HepG2 (cell line): ENCODE measurements around the gene IZUMO4. TPM values are rescaled to one million over a fixed set of nuclear protein-coding genes. Genes with fewer than 3 reads are reported as not detected.

ENCODE experiments used
- ASH2L ChIP-seq: fragments of 300-600, 200-600 bp; sonication (generic); IDR thresholded peaks from 2 replicates; pipeline ENCODE4 v1.7.0; 2017; ENCODE audit warnings: low read depth, mild to moderate bottlenecking, moderate library complexity, mixed read lengths, low read length; ENCODE audit not compliant: insufficient read length
- ATRX ChIP-seq: sonication (generic); formaldehyde crosslinking; IDR thresholded peaks from 2 replicates; pipeline ENCODE4 v1.4.0; 2020; ENCODE audit warnings: missing genetic modification reagents, borderline replicate concordance
- MBD4 ChIP-seq: IDR thresholded peaks from 2 replicates; pipeline ENCODE4 v1.6.1; 2012; ENCODE audit warnings: low read length, inconsistent platforms, borderline replicate concordance
- NBN ChIP-seq: fragments of 450-650 bp; conservative IDR thresholded peaks from 2 replicates; pipeline ENCODE4 v1.6.1; 2017
- PAWR ChIP-seq: sonication (generic); formaldehyde crosslinking; IDR thresholded peaks from 2 replicates; pipeline ENCODE4 v1.4.0; 2020; ENCODE audit warnings: missing genetic modification reagents, mild to moderate bottlenecking, borderline replicate concordance
- PAX8 ChIP-seq: sonication (generic); formaldehyde crosslinking; IDR thresholded peaks from 2 replicates; pipeline ENCODE4 v1.8.0; 2022; ENCODE audit warnings: mild to moderate bottlenecking, missing genetic modification reagents, borderline replicate concordance
- SIX1 ChIP-seq: sonication (generic); formaldehyde crosslinking; IDR thresholded peaks from 2 replicates; pipeline ENCODE4 v1.4.0; 2020; ENCODE audit warnings: missing genetic modification reagents, borderline replicate concordance
- ZNF3 ChIP-seq: IDR thresholded peaks from 2 replicates; pipeline ENCODE4 v1.7.0; 2017; ENCODE audit warnings: inconsistent platforms
- ZNF343 ChIP-seq: sonication (generic); formaldehyde crosslinking; IDR thresholded peaks from 2 replicates; pipeline ENCODE4 v1.4.0; 2020; ENCODE audit warnings: mild to moderate bottlenecking, missing genetic modification reagents
- ZNF530 ChIP-seq: sonication (generic); formaldehyde crosslinking; IDR thresholded peaks from 2 replicates; pipeline ENCODE4 v1.5.0; 2020; ENCODE audit warnings: low read depth, mild to moderate bottlenecking, missing genetic modification reagents
- polyA plus RNA-seq, 8 experiments: library from polyadenylated mRNA; depleted of rRNA in 3 of 8; stranded (reverse) in 7 of 8; unstranded in 1 of 8; fragments of >200 nt; fragmentation: Illumina TruSeq in 4 of 8; extraction: Trizol in 4 of 8; gene quantifications; 2 replicates each; pipeline versions ENCODE4 v1.2.1 to v1.2.3, GENCODE V29; 2011 to 2016; ENCODE audit warnings: low read depth in 4 of 8, missing spikeins in 1 of 8, mixed read lengths in 1 of 8; ENCODE audit not compliant: insufficient read depth in 1 of 8
- total RNA-seq, 5 experiments: library from RNA; depleted of rRNA; stranded (reverse); fragments of >200 nt; fragmentation: Illumina TruSeq; extraction: Trizol; gene quantifications; 2 replicates each; pipeline ENCODE4 v1.2.3, GENCODE V29; 2016; ENCODE audit warnings: low read depth in 1 of 5
- TF ChIP-seq, protein P1 (sequence below): sonication (generic); formaldehyde crosslinking; IDR thresholded peaks from 2 replicates; pipeline ENCODE4 v1.4.0; 2020; ENCODE audit warnings: mild to moderate bottlenecking, missing genetic modification reagents
- TF ChIP-seq, protein P2 (sequence below), 2 experiments: sonication (generic) in 1 of 2; formaldehyde crosslinking in 1 of 2; IDR thresholded peaks; 2 replicates each; pipeline versions ENCODE4 v1.6.1 to v1.9.0; 2014 to 2022; ENCODE audit warnings: antibody characterized with exemption in 1 of 2, borderline replicate concordance in 1 of 2, inconsistent platforms in 1 of 2, low read depth in 1 of 2, missing genetic modification reagents in 1 of 2
- TF ChIP-seq, protein P3 (sequence below): sonication (generic); formaldehyde crosslinking; IDR thresholded peaks from 2 replicates; pipeline ENCODE4 v1.4.0; 2020; ENCODE audit warnings: missing genetic modification reagents

The IZUMO4 gene
- total and polyA plus RNA-seq, 2 of the 13 experiments (the other 11 are each of a cell fraction or from before 2014, with no cell fraction given): 0.77 to 3.9 TPM

DNA sequence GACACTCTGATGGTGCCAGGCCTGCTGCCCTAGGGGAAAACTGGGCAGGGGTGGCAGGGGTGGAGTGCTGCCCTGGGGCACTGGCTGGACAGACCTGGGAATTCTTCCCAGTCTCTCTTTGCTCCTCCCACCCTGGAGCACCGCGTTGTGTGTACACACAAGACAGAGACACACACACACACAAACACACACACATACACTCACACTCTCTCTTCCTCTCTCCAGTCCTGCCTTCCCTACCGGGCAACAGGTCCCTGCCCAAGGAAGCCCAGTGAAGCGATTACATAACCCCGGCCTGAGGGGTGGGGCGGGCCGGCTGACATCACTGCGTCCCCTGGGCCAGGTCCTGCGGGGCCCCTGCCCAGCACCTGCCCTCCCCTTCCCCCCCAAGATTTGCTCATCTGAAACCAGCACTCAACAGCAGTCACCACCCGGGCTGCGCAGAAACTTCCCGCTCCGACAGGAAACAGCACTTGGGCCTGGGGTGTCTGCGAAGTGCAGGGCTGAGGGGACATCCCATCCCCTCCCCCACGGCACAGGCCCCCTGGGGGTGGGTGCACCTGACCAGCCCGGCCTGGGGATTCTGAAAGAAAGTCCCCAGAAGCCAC lies 46.9 kb upstream of the IZUMO4 start (continued):
- TF ChIP-seq, protein P1, sequence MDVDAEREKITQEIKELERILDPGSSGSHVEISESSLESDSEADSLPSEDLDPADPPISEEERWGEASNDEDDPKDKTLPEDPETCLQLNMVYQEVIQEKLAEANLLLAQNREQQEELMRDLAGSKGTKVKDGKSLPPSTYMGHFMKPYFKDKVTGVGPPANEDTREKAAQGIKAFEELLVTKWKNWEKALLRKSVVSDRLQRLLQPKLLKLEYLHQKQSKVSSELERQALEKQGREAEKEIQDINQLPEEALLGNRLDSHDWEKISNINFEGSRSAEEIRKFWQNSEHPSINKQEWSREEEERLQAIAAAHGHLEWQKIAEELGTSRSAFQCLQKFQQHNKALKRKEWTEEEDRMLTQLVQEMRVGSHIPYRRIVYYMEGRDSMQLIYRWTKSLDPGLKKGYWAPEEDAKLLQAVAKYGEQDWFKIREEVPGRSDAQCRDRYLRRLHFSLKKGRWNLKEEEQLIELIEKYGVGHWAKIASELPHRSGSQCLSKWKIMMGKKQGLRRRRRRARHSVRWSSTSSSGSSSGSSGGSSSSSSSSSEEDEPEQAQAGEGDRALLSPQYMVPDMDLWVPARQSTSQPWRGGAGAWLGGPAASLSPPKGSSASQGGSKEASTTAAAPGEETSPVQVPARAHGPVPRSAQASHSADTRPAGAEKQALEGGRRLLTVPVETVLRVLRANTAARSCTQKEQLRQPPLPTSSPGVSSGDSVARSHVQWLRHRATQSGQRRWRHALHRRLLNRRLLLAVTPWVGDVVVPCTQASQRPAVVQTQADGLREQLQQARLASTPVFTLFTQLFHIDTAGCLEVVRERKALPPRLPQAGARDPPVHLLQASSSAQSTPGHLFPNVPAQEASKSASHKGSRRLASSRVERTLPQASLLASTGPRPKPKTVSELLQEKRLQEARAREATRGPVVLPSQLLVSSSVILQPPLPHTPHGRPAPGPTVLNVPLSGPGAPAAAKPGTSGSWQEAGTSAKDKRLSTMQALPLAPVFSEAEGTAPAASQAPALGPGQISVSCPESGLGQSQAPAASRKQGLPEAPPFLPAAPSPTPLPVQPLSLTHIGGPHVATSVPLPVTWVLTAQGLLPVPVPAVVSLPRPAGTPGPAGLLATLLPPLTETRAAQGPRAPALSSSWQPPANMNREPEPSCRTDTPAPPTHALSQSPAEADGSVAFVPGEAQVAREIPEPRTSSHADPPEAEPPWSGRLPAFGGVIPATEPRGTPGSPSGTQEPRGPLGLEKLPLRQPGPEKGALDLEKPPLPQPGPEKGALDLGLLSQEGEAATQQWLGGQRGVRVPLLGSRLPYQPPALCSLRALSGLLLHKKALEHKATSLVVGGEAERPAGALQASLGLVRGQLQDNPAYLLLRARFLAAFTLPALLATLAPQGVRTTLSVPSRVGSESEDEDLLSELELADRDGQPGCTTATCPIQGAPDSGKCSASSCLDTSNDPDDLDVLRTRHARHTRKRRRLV (CRISPR knock-in tag): no peak; the same call in 1 of the 2 replicates
- TF ChIP-seq, protein P2, sequence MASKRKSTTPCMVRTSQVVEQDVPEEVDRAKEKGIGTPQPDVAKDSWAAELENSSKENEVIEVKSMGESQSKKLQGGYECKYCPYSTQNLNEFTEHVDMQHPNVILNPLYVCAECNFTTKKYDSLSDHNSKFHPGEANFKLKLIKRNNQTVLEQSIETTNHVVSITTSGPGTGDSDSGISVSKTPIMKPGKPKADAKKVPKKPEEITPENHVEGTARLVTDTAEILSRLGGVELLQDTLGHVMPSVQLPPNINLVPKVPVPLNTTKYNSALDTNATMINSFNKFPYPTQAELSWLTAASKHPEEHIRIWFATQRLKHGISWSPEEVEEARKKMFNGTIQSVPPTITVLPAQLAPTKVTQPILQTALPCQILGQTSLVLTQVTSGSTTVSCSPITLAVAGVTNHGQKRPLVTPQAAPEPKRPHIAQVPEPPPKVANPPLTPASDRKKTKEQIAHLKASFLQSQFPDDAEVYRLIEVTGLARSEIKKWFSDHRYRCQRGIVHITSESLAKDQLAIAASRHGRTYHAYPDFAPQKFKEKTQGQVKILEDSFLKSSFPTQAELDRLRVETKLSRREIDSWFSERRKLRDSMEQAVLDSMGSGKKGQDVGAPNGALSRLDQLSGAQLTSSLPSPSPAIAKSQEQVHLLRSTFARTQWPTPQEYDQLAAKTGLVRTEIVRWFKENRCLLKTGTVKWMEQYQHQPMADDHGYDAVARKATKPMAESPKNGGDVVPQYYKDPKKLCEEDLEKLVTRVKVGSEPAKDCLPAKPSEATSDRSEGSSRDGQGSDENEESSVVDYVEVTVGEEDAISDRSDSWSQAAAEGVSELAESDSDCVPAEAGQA (IDR thresholded peaks at IDR 0.05; ENCODE audit: low read depth): no peak
- TF ChIP-seq, protein P2 (CRISPR knock-in tag; IDR thresholded peaks at IDR 0.05; ENCODE audit: borderline replicate concordance): no peak
- TF ChIP-seq ZNF343 (CRISPR knock-in tag) (no peak), PAX8 (CRISPR knock-in tag) (no peak), MBD4 (no peak), ZNF530 (CRISPR knock-in tag) (no peak), ASH2L (no peak), SIX1 (CRISPR knock-in tag) (no peak), NBN (no peak), ATRX (CRISPR knock-in tag) (no peak), PAWR (CRISPR knock-in tag) (no peak), ZNF3 (CRISPR knock-in tag) (no peak)
- TF ChIP-seq, protein P3, sequence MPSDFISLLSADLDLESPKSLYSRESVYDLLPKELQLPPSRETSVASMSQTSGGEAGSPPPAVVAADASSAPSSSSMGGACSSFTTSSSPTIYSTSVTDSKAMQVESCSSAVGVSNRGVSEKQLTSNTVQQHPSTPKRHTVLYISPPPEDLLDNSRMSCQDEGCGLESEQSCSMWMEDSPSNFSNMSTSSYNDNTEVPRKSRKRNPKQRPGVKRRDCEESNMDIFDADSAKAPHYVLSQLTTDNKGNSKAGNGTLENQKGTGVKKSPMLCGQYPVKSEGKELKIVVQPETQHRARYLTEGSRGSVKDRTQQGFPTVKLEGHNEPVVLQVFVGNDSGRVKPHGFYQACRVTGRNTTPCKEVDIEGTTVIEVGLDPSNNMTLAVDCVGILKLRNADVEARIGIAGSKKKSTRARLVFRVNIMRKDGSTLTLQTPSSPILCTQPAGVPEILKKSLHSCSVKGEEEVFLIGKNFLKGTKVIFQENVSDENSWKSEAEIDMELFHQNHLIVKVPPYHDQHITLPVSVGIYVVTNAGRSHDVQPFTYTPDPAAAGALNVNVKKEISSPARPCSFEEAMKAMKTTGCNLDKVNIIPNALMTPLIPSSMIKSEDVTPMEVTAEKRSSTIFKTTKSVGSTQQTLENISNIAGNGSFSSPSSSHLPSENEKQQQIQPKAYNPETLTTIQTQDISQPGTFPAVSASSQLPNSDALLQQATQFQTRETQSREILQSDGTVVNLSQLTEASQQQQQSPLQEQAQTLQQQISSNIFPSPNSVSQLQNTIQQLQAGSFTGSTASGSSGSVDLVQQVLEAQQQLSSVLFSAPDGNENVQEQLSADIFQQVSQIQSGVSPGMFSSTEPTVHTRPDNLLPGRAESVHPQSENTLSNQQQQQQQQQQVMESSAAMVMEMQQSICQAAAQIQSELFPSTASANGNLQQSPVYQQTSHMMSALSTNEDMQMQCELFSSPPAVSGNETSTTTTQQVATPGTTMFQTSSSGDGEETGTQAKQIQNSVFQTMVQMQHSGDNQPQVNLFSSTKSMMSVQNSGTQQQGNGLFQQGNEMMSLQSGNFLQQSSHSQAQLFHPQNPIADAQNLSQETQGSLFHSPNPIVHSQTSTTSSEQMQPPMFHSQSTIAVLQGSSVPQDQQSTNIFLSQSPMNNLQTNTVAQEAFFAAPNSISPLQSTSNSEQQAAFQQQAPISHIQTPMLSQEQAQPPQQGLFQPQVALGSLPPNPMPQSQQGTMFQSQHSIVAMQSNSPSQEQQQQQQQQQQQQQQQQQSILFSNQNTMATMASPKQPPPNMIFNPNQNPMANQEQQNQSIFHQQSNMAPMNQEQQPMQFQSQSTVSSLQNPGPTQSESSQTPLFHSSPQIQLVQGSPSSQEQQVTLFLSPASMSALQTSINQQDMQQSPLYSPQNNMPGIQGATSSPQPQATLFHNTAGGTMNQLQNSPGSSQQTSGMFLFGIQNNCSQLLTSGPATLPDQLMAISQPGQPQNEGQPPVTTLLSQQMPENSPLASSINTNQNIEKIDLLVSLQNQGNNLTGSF: no peak
